ELF-1 (cell line): Measurements from ENCODE around the gene JMJD1C.
"Not testable (repeated sequence)": the region's sequence is repeated elsewhere in the genome, so short reads cannot be mapped to it uniquely, and the experiment has no call there.

Source experiments
- DNase-seq: peaks from one replicate; pipeline ENCODE4 v3.0.0-alpha.2; 2016; ENCODE audit warnings: low read depth, low spot score

Gene JMJD1C

DNA sequence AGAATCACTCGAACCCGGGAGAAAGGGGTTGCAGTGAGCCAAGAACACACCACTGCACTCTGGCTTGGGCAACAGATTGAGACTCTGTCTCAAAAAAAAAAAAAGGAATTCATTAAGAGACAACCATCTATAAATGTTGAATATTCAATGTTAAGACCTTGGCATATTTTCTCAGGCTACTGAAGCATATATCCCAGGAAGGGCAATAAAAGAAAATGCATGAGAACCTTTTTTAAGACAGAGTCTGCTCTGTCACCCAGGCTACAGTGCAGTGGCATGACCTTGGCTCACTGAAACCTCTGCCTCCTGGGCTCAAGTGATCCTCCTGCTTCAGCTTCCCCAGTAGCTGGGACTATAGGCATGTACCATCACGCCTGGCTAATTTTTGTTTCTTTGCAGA is 165.0 kb downstream of the JMJD1C start:
- no peak for DNase-seq

- no peak for DNase-seq
Observed at GRCh38 chr10:63297941-63298340, 167.8 kb downstream of the JMJD1C start.

DNA sequence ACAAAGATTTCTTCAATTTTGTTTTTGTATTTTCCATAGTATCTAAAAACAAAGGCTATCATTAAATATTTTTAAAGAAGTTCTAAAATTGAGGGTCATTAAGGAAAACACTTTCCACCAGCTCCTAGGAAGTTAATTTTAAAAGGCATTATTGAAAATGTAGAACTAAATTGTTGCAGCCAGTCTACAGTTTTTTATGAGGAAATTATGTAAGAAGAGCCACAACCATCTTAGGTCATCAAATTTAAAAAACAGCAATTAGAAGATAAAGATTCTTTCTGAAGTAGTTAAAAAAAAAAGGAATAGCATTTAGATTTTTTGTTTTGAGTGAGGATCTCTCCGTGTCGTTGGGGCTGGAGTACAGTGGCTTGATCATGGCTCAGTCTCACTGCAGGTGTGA is 171.0 kb downstream of the JMJD1C start:
- no peak for DNase-seq

GRCh38 chr10:63292847-63293246 is 172.9 kb downstream of the JMJD1C start:
- not testable (repeated sequence) for DNase-seq

DNA sequence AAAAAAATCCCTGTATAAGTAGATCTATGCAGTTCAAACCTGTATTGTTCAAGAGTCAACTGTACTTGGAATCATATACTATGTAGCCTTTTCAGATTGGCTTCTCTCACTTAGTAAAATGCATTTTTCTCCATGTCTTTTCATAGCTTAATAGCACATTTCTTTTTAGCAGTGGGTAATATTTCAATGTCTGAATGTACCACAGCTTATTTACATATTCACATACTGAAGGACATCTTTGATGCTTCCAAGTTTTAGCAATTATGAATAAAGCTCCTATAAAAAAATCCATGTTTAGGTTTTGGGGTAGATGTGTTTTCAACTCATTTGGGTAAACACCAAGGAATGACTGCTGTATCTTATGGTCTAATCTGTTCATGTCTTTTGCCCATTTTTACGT is 177.6 kb downstream of the JMJD1C start:
- DNase-seq, result no peak

- no peak for DNase-seq
Observed at GRCh38 chr10:63286754-63287264, 179.0 kb downstream of the JMJD1C start.

DNA sequence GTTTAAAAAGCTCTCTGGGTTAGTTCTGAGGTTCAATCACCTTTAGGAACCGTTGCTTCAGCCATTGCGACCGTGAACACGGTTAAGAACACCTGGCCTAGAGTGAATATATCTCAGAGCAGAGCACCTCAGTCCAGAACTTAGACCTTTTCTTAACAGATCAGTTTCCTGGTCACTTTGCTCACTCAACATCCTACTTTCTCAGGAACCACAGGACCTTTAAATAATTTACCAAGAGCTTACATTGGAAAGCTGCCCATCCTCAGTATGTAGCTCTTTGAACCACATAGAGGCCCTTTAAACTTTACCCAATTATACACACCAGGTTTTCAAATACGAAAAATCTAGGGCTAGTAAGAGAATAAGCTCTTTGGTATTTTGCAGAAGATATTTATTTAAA is 179.4 kb downstream of the JMJD1C start:
- no peak for DNase-seq

GRCh38 chr10:63283901-63284300 is 181.9 kb downstream of the JMJD1C start:
- DNase-seq, result not testable (repeated sequence)

DNA sequence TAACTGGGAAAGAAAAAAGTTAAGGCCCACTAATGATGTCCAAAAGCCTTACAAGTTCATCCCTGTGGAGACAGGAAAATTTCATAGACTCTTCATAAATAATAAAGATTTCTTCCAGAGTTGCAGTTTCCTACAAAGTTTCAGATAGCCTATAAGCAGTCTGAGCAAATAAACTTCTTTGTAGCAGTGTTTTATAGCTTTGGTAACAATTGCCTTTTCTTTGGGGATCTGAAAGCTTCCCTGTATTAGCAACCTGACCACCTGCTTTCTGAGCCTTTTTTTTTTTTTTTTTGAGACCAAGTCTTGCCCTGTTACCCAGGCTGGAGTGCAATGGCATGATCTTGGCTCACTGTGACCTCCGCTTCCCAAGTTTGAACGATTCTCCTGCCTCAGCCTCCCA is 182.7 kb downstream of the JMJD1C start:
- DNase-seq, result no peak

- no peak for DNase-seq
Observed at GRCh38 chr10:63281967-63282366, 183.8 kb downstream of the JMJD1C start.

- no peak for DNase-seq
Observed at GRCh38 chr10:63280386-63280785, 185.4 kb downstream of the JMJD1C start.

- DNase-seq, result no peak
Observed at GRCh38 chr10:63275094-63275493, 190.7 kb downstream of the JMJD1C start.

- no peak for DNase-seq
Observed at GRCh38 chr10:63273577-63273976, 192.2 kb downstream of the JMJD1C start.

DNA sequence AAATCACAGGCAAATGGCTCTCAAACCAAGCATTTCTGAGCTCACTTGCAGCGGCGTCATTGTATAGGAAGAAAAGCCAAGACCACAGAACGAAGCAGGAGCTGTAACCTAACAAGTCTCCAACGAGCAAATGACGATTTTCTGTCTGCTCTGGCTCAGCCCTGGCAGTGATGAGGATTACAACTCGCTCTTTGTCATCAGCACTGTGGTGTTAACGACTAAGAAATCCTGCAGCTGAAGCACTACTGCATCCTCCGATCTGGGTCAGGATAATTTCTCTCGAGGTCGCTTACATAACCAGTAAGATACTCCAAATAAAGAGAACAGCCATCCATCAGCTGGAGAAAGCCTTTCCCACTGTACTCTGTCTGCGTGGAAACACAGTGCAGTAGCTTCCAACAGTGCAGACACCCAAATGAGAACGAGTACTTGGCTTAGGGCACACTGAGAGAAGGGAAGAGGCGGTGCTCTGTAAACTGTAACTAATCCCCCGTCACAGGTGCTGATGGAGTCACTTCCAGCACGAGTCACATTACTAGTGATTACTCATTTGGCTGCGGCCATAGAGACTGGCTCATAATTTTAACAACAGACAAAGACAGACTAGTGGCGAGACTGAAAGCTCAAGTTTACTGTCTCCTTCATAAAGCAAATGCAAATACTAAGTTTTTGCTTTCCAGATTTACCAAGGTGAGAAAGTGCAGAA is 196.8 kb downstream of the JMJD1C start:
- peak; percentile 90 for DNase-seq

DNA sequence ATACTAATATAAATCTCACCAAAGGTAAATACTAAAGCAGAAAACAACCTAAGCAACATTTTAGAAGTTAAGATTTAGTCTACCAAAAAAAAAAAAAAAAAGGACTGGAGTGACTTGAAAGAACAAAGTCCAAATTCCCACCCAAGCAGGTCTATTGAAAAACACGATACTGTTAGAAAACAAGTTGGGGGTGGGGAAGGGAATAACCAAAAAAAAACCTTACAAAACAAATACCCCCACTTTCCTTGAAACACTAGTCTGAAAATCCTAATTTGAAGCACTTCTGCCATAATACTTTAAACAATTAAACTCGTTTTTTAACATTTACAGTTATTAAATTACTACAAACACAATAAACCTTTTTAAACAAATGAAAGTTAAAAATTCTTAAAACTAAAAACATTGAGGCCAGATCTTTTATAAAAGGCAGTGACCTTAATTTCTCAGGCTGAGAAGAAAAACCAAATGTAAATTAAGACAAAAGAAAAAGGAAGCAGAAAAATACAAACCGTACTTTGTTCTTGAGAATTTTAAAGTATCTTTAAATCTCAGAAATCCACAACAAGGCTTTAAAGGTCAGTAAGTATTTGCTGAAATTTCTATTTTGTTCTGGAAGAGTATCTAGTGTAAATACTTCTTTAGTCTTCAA is 197.5 kb downstream of the JMJD1C start:
- DNase-seq, result peak; percentile 23

DNA sequence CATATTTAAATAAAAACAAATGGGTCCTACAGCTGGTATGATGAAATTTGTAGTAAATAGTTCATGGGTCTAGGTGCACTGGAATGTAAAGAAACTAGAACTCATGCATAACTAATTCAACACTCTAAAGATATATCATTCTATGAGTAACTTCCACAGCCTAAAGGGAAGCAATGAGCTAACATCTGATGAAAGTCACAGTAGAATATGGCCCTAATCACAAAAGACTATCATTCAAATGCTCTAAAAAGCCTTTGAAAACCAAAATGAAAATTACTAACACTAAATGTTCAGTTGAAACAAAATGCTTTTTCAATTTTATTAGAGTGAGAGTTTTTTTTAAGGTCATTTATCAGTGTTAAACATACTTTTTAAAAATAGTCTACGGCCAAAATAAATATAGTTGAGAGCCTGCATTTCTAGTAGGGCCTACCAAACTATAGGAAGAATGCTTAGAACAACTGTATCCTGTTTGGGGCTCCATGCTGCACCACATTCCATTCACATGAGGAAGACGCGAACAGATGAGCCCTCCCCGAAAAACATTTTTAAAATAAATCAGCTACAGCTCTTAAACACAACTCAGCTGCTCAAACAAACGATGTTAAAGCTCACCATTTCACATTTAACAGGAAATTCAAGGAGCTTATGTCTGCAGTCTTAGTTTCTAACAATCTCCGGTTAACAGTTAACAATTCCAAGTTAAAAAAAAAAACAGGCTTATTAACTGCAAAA is 198.2 kb downstream of the JMJD1C start:
- DNase-seq, result peak; percentile 63

- no peak for DNase-seq
Observed at GRCh38 chr10:63266391-63267316, 199.1 kb downstream of the JMJD1C start.

DNA sequence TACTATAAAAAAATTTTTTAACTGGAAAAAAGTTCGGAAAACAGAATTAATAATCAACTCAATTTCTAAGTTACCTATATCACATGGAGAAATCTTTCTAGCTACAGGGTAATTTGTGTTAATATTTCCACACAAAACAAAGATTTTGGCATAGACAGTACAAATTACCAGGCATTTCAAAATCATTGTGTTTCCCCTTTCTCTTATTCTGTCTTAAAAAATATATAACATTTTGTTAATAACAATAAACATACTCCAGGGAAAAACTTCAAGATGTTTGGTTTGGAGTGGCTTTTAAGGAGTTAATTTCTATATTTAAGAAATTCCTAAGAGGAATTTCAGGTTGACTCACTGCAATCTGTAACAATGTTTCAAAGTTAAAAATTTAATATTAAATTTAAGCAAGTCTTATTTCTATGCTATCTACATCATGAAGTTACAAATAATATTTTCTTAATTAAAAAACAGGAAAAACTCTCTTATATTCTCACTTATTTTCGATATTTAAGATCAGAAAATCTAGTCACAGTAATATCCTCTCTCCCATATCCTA is 200.0 kb downstream of the JMJD1C start:
- no peak for DNase-seq

DNA sequence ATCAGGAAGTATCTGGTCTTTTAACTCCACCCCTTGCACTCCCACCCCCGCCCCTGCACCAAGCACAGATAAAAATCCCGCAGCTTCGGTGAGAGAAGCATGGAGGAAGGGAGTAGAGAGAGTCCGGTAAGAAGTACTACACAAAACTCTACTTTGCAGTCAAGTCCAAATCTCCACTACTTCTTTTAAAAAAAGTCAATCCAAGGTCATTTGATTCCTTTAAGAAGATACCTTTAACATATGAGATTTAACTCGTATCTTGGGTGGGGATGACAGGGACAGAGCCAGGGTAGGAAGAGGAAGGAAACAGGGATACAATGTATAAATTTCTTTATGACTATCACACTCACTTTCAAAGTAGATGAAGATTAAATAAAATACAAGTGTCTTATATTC is 200.6 kb downstream of the JMJD1C start:
- peak; percentile 24 for DNase-seq

DNA sequence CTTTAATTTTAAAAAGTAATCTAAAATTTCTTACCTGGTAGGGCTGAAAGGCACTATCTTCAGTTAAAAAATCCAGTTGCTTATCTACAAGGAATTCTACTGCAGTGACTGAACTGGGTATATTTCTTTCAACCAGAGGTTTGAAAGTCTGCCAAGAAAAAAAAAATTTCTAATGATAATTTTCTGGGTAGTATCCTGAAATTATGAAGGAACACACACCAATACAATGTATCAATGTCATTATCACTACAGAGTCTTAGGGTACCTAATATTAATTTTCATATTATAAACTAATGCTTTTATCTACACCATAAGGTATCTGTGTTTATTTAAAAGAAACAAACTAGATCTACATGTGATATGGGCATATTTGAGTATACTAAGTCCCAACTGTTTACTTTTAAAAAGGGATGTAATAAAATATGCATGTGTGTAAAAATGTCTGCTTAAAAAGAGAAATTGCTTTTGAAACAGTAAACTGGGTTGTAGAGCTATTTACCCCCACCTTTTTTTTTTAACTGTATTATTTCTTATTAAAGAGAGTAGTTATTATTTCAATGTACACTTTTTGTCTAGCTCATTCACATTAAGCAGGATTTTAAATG is 201.1 kb downstream of the JMJD1C start:
- no peak for DNase-seq
